Gastrocnemius medialis (tissue), 4 donors: ENCODE data around the gene ZNF165.
"Not testable (repeated sequence)": the region's sequence is repeated elsewhere in the genome, so short reads cannot be mapped to it uniquely, and the experiment has no call there.

Experiments used
- CTCF ChIP-seq, 5 experiments: fragments of 450-650 bp in 3 of 5; fragments of 200-600 bp in 2 of 5; sonication (generic) in 2 of 5; IDR thresholded peaks in 4 of 5; conservative IDR thresholded peaks in 1 of 5; 1 replicate in 4 of 5; 2 replicates in 1 of 5; pipeline ENCODE4 v1.5.1; 2016 to 2019; ENCODE audit warnings: antibody characterized with exemption in 5 of 5, mild to moderate bottlenecking in 3 of 5, moderate library complexity in 3 of 5
- POLR2A ChIP-seq, 2 donors: fragments of 450-650 bp; IDR thresholded peaks; one replicate each; pipeline ENCODE4 v1.6.1; 2017; ENCODE audit warnings: antibody characterized with exemption in 2 of 2, mild to moderate bottlenecking in 2 of 2, moderate library complexity in 2 of 2

- TF ChIP-seq CTCF (IDR thresholded peaks at IDR 0.05 in 4 of 5, conservative IDR thresholded peaks at IDR 0.05 in 1 of 5); POLR2A (IDR thresholded peaks at IDR 0.05): not testable (repeated sequence)
Observed at GRCh38 chr6:28102222-28102621, 21.9 kb downstream of the ZNF165 start.
